IMR-90 (cell line): ENCODE measurements around the gene CCDC40.

ENCODE experiments used
- BHLHE40 ChIP-seq: fragments of 150-350 bp; IDR thresholded peaks from 2 replicates; pipeline ENCODE4 v1.6.1; 2016; ENCODE audit warnings: mild to moderate bottlenecking, low read depth, low read length
- CEBPB ChIP-seq: IDR thresholded peaks from 2 replicates; pipeline ENCODE4 v1.6.1; 2012; ENCODE audit warnings: low read depth, low read length, improper control_type of control experiment
- CHD1 ChIP-seq: IDR thresholded peaks from 2 replicates; pipeline ENCODE4 v1.6.1; 2012; ENCODE audit warnings: low read depth, low read length, improper control_type of control experiment
- FOS ChIP-seq: fragments of 150-350 bp; IDR thresholded peaks from 2 replicates; pipeline ENCODE4 v1.6.1; 2016; ENCODE audit warnings: low read depth, low read length
- MAFK ChIP-seq: IDR thresholded peaks from 2 replicates; pipeline ENCODE4 v1.6.1; 2012; ENCODE audit warnings: low read depth, low read length, improper control_type of control experiment
- MXI1 ChIP-seq: IDR thresholded peaks from 2 replicates; pipeline ENCODE4 v1.6.1; 2012; ENCODE audit warnings: low read depth, mild to moderate bottlenecking, low read length, moderate library complexity, borderline replicate concordance
- POLR2A ChIP-seq: IDR thresholded peaks from 2 replicates; pipeline ENCODE4 v1.6.1; 2012; ENCODE audit warnings: mild to moderate bottlenecking, low read depth, low read length
- RAD21 ChIP-seq: IDR thresholded peaks from 2 replicates; pipeline ENCODE4 v1.6.1; 2012; ENCODE audit warnings: low read length, improper control_type of control experiment
- RCOR1 ChIP-seq: IDR thresholded peaks from 2 replicates; pipeline ENCODE4 v1.6.1; 2012; ENCODE audit warnings: mild to moderate bottlenecking, low read length, improper control_type of control experiment; ENCODE audit not compliant: insufficient replicate concordance
- RFX5 ChIP-seq: IDR thresholded peaks from 2 replicates; pipeline ENCODE4 v1.8.0; 2012; ENCODE audit warnings: low read depth, mild to moderate bottlenecking, low read length, moderate library complexity
- SMC3 ChIP-seq: fragments of 150-350 bp; IDR thresholded peaks from 2 replicates; pipeline ENCODE4 v1.6.1; 2016; ENCODE audit warnings: low read depth, mild to moderate bottlenecking, antibody characterized with exemption, low read length, moderate library complexity
- TF ChIP-seq, protein P1 (sequence below): conservative IDR thresholded peaks from 2 replicates; pipeline ENCODE4 v1.5.1; 2012; ENCODE audit warnings: mild to moderate bottlenecking, low read depth, low read length, improper control_type of control experiment
- TF ChIP-seq, protein P2 (sequence below): fragments of 150-350 bp; IDR thresholded peaks from 2 replicates; pipeline ENCODE4 v1.6.1; 2017; ENCODE audit warnings: mild to moderate bottlenecking, antibody characterized with exemption, low read length, low read depth
- TF ChIP-seq, protein P3 (sequence below): fragments of 150-350 bp; IDR thresholded peaks from 2 replicates; pipeline ENCODE4 v1.6.1; 2016; ENCODE audit warnings: low read depth, mild to moderate bottlenecking, low read length, moderate library complexity, borderline replicate concordance

DNA sequence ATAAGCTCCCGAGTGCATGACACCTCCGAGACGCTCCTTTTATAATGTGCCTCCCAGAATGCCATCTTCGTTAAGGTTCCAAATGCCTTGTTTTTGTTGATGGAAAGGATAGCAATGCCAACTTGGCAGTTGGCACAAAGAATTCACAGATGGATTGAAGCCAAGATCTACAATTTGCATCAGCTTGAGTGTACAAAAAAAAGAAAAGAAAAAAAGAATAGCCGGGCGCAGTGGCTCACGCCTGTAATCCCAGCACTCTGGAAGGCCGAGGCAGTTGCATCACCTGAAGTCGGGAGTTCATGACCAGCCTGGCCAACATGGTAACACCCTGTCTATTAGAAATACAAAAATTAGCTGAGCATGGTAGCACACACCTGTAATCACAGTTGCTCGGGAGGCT is 8.4 kb upstream of the CCDC40 start:
- TF ChIP-seq, protein P1, sequence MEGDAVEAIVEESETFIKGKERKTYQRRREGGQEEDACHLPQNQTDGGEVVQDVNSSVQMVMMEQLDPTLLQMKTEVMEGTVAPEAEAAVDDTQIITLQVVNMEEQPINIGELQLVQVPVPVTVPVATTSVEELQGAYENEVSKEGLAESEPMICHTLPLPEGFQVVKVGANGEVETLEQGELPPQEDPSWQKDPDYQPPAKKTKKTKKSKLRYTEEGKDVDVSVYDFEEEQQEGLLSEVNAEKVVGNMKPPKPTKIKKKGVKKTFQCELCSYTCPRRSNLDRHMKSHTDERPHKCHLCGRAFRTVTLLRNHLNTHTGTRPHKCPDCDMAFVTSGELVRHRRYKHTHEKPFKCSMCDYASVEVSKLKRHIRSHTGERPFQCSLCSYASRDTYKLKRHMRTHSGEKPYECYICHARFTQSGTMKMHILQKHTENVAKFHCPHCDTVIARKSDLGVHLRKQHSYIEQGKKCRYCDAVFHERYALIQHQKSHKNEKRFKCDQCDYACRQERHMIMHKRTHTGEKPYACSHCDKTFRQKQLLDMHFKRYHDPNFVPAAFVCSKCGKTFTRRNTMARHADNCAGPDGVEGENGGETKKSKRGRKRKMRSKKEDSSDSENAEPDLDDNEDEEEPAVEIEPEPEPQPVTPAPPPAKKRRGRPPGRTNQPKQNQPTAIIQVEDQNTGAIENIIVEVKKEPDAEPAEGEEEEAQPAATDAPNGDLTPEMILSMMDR, result no peak
- TF ChIP-seq RAD21 (no peak), MAFK (no peak), RFX5 (no peak), CHD1 (no peak), POLR2A (no peak), BHLHE40 (no peak), SMC3 (no peak), CEBPB (no peak), MXI1 (no peak), FOS (no peak), RCOR1 (no peak)
- TF ChIP-seq, protein P2, sequence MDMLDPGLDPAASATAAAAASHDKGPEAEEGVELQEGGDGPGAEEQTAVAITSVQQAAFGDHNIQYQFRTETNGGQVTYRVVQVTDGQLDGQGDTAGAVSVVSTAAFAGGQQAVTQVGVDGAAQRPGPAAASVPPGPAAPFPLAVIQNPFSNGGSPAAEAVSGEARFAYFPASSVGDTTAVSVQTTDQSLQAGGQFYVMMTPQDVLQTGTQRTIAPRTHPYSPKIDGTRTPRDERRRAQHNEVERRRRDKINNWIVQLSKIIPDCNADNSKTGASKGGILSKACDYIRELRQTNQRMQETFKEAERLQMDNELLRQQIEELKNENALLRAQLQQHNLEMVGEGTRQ, result no peak
- TF ChIP-seq, protein P3, sequence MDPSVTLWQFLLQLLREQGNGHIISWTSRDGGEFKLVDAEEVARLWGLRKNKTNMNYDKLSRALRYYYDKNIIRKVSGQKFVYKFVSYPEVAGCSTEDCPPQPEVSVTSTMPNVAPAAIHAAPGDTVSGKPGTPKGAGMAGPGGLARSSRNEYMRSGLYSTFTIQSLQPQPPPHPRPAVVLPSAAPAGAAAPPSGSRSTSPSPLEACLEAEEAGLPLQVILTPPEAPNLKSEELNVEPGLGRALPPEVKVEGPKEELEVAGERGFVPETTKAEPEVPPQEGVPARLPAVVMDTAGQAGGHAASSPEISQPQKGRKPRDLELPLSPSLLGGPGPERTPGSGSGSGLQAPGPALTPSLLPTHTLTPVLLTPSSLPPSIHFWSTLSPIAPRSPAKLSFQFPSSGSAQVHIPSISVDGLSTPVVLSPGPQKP, result no peak
